Right atrium auricular region (tissue), 2 donors: ENCODE results near the gene C20orf96. TPM values are rescaled to one million over a fixed set of nuclear protein-coding genes. Genes with fewer than 3 reads are reported as not detected.

Experiments
- DNase-seq: peaks from one replicate; pipeline ENCODE4 v3.0.0-alpha.2; 2019; ENCODE audit warnings: low spot score
- H3K27ac ChIP-seq, 2 donors: fragments of 200-600 bp; sonication (generic); 1 replicate in 1 of 2; 2 replicates in 1 of 2; pipeline ENCODE4 v1.5.1; 2016 to 2019
- H3K27me3 ChIP-seq, 2 donors: fragments of 200-600 bp; sonication (generic); one replicate each; pipeline versions ENCODE4 v1.5.1 to v1.6.0; 2017 to 2019
- H3K36me3 ChIP-seq: fragments of 200-600 bp; sonication (generic); one replicate; pipeline ENCODE4 v1.5.1; 2016
- H3K4me1 ChIP-seq, 2 donors: fragments of 200-600 bp; sonication (generic); one replicate each; pipeline versions ENCODE4 v1.5.1 to v1.6.0; 2017 to 2019
- H3K4me3 ChIP-seq, 2 donors: fragments of 200-600 bp; sonication (generic); 1 replicate in 1 of 2; 2 replicates in 1 of 2; pipeline ENCODE4 v1.5.1; 2017 to 2019; ENCODE audit warnings: mild to moderate bottlenecking in 1 of 2, moderate library complexity in 1 of 2
- H3K9me3 ChIP-seq, 2 donors: fragments of 200-600 bp; sonication (generic); one replicate each; pipeline ENCODE4 v1.5.1; 2019
- total RNA-seq, 2 donors: library from RNA; depleted of rRNA; stranded (reverse); fragments of >200 nt; gene quantifications; one replicate each; pipeline ENCODE4 v1.1.0, GENCODE V29; 2016
- TF ChIP-seq, protein P1 (sequence below), 2 donors: fragments of 200-600 bp; sonication (generic); IDR thresholded peaks; one replicate each; pipeline ENCODE4 v1.5.1; 2019; ENCODE audit warnings: antibody characterized with exemption in 2 of 2

The C20orf96 gene
- total RNA-seq, 2 donors from 2014 or later: 2.4 to 3.4 TPM

DNA sequence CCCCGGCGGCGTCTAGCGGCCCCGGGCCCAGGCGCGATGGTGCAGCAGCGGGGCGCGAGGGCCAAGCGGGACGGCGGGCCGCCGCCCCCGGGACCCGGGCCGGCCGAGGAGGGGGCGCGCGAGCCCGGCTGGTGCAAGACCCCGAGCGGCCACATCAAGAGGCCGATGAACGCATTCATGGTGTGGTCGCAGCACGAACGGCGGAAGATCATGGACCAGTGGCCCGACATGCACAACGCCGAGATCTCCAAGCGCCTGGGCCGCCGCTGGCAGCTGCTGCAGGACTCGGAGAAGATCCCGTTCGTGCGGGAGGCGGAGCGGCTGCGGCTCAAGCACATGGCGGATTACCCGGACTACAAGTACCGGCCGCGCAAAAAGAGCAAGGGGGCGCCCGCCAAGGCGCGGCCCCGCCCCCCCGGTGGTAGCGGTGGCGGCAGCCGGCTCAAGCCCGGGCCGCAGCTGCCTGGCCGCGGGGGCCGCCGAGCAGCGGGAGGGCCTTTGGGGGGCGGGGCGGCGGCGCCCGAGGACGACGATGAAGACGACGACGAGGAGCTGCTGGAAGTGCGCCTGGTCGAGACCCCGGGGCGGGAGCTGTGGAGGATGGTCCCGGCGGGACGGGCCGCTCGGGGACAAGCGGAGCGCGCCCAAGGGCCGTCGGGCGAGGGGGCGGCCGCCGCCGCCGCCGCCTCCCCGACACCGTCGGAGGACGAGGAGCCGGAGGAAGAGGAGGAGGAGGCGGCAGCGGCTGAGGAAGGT, 35.5 kb upstream of the C20orf96 start:
- DNase-seq: peak; percentile 73
- peak overlapping the region; percentile 70 to 73 for H3K4me3 ChIP-seq
- TF ChIP-seq, protein P1, sequence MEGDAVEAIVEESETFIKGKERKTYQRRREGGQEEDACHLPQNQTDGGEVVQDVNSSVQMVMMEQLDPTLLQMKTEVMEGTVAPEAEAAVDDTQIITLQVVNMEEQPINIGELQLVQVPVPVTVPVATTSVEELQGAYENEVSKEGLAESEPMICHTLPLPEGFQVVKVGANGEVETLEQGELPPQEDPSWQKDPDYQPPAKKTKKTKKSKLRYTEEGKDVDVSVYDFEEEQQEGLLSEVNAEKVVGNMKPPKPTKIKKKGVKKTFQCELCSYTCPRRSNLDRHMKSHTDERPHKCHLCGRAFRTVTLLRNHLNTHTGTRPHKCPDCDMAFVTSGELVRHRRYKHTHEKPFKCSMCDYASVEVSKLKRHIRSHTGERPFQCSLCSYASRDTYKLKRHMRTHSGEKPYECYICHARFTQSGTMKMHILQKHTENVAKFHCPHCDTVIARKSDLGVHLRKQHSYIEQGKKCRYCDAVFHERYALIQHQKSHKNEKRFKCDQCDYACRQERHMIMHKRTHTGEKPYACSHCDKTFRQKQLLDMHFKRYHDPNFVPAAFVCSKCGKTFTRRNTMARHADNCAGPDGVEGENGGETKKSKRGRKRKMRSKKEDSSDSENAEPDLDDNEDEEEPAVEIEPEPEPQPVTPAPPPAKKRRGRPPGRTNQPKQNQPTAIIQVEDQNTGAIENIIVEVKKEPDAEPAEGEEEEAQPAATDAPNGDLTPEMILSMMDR (IDR thresholded peaks at IDR 0.05): no peak
- H3K27me3 ChIP-seq: no peaks in the 10 kb centered on the region
- peak overlapping the region; percentile 91 to 95 for H3K27ac ChIP-seq
- no peaks in the 10 kb centered on the region for H3K36me3 ChIP-seq
- H3K4me1 ChIP-seq: peaks cover 0 to 39% of the 10 kb centered on the region in 2 donors
- H3K9me3 ChIP-seq: no peaks in the 10 kb centered on the region

DNA sequence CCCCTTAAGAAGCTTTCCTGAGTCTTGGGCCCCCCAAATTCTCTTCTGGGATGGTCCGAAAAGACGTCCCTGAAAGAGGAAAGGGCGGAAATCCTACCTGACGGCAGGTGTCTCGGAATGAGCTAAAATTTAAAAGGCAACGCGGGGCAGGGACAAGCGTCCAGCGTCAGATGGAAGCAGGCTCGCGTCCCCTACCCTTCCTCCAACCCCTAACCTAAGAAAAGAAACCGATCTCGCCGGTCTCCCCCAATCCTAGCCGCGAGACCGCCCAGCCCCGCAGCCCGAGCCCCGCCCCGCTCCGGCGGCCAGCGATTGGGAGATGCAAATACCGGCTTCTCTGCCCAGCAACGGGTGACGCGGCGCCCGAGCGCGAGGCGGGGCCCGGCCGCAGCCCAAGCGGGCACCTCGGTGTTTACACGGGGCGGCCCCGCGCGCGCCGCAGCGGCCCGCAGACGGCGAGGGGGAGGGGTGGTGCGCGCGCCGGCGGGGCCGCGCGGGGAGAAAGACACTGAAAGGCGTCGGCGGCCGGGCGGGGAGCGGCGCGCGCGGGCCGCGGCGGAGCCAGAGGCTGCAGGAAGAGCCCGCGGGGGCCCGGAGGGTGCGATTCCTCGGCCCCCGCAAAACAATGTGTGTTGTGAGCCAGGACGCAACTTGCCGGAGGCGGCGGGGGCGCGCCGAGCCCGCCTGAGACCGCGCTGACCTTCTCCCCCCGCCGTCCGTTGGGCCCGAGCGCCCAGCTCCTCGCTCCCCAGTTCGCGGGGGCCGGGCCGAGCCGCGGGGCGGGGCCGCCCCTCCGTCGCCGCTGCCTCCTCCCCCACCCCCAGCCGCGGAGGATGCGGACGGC, 34.7 kb upstream of the C20orf96 start, which contains the start of gene SOX12:
TSS of gene SOX12 (plus strand) at position 508 of the 844 bp plus-strand sequence. CDS start 373 bp downstream, outside the sequence.
- no peaks in the 10 kb centered on the region for H3K27me3 ChIP-seq
- H3K36me3 ChIP-seq: no peaks in the 10 kb centered on the region
- H3K4me3 ChIP-seq: peak within 1 kb of the TSS; percentile 70 to 73
- peaks cover 0 to 36% of the 10 kb centered on the region in 2 donors for H3K4me1 ChIP-seq
- H3K9me3 ChIP-seq: no peaks in the 10 kb centered on the region
- TF ChIP-seq, protein P1 (IDR thresholded peaks at IDR 0.05): no peak
- peak within 1 kb of the TSS; percentile 91 to 95 for H3K27ac ChIP-seq
- peak; percentile 97 for DNase-seq

GRCh38 chr20:324177-325044, 33.9 kb upstream of the C20orf96 start:
- Histone ChIP-seq H3K27me3 (no peaks in the 10 kb centered on the region), H3K27ac (peak overlapping the region; percentile 91 to 95), H3K36me3 (no peaks in the 10 kb centered on the region), H3K9me3 (no peaks in the 10 kb centered on the region), H3K4me1 (peaks cover 0 to 32% of the 10 kb centered on the region in 2 donors), H3K4me3 (peak overlapping the region; percentile 51 to 73)
- DNase-seq: peak; percentile 86
- TF ChIP-seq, protein P1 (IDR thresholded peaks at IDR 0.05): peak in 1 of 2 donors; percentile 28

- Histone ChIP-seq H3K4me3 (no peak overlapping the region), H3K27me3 (no peaks in the 10 kb centered on the region), H3K36me3 (no peaks in the 10 kb centered on the region), H3K4me1 (no peaks in the 10 kb centered on the region), H3K9me3 (no peaks in the 10 kb centered on the region), H3K27ac (no peak overlapping the region)
- no peak for DNase-seq
- TF ChIP-seq, protein P1 (IDR thresholded peaks at IDR 0.05): no peak
Observed at GRCh38 chr20:316316-317068, 25.9 kb upstream of the C20orf96 start.

GRCh38 chr20:313948-314347, 23.4 kb upstream of the C20orf96 start:
- no peaks in the 10 kb centered on the region for H3K27me3 ChIP-seq
- no peak overlapping the region for H3K27ac ChIP-seq
- no peaks in the 10 kb centered on the region for H3K9me3 ChIP-seq
- peaks cover 0 to 13% of the 10 kb centered on the region in 2 donors for H3K4me1 ChIP-seq
- no peaks in the 10 kb centered on the region for H3K36me3 ChIP-seq
- TF ChIP-seq, protein P1 (IDR thresholded peaks at IDR 0.05): no peak
- DNase-seq: no peak
- H3K4me3 ChIP-seq: no peak overlapping the region
